HG03097 (cell line): Measurements from ENCODE around the gene CARD8.
"Not testable (repeated sequence)": the region's sequence is repeated elsewhere in the genome, so short reads cannot be mapped to it uniquely, and the experiment has no call there.

Source experiments
- ATAC-seq: cut with Tn5 transposase; IDR thresholded peaks from one replicate; pipeline ENCODE4 v1.9.1; 2021; ENCODE audit not compliant: unreplicated experiment, low FRiP score

Gene CARD8, protein sequence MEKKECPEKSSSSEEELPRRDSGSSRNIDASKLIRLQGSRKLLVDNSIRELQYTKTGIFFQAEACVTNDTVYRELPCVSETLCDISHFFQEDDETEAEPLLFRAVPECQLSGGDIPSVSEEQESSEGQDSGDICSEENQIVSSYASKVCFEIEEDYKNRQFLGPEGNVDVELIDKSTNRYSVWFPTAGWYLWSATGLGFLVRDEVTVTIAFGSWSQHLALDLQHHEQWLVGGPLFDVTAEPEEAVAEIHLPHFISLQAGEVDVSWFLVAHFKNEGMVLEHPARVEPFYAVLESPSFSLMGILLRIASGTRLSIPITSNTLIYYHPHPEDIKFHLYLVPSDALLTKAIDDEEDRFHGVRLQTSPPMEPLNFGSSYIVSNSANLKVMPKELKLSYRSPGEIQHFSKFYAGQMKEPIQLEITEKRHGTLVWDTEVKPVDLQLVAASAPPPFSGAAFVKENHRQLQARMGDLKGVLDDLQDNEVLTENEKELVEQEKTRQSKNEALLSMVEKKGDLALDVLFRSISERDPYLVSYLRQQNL

DNA sequence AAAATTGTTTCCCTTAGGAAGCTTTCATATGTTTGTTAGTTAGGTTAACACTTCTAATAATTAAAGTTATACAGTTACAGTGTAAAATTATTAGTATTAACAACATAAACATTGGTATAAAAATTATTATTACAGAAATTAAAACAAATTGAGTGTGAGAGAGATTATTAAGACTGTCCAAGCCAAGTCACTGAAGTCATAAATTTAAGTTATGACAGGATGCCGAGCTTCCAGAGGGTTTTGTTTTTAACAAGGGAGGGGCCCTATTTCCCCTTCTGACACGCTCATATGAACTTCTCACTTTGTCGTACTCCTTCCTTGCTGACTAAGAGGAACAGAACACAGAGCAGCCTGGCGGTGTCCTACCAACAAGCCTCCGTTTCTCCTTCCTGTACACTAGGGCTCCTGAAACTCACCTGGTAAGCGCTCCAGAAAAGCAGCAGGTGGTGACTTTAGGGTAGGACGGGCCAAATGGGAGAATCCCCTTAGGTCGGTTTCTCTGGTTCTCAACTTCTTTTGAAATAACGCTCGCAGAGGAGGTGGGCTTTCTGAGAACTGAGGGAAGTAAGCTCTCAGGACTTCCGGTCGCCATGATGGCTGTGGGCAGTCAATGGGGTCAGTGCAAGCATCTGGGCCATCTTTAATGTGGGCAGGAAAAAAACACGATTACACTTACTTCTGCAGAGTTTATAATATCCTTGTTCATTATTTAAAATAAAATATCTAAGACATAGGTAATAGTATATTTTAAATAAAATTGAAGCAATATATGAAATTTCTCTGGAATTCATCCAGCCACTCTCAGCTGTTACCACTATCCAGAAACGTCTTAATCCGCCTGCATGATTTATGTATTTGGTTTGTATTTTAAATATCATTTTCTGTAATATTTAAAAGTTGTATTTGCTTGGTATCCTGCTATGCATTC, at the start of gene CARD8:
Gene CARD8, minus strand, starts transcription at position 537 of the 928 bp plus-strand sequence. CDS start 14,892 bp downstream, outside the sequence.
- peak; percentile 59 for ATAC-seq

DNA sequence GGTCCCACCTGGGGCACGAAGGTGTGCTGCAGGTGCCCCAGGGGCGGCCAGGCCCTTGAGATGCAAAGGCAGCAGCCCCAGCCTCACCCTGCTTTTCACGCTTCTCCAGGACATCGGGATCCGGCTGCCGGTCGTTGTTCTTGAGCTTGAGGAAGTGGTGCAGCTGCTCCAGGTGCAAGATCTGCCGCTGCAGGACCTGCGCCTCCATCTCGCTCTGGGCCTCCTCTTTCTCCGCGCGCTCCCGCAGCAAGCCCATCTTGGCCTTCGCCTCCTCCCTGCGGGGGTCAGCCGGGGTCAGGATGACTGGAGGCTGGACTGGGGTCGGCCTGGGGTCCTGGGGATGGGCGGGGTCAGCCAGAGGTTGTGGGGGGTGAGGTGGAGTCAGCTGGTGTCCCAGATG, 48.2 kb upstream of the CARD8 start:
- no peak for ATAC-seq

DNA sequence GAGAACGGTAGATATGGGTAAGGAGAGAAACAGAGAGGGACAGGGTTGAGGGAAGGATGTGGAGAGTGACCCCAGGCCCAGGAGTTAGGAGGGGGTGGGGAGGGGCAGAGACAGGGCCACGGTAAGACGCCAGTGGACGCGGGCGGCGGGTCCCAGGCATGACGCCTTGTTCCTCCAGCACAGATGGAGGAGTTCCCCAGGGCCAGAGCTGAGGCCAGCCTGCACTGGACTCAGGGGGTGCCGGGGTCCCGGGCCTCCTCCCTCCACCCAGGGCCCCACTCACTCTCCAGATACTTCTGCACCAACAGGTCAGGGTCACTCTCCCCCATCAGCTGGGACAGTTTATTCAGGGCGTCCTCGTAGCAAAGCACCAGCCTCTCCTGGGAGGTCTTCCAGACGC, 47.7 kb upstream of the CARD8 start:
- ATAC-seq: no peak

DNA sequence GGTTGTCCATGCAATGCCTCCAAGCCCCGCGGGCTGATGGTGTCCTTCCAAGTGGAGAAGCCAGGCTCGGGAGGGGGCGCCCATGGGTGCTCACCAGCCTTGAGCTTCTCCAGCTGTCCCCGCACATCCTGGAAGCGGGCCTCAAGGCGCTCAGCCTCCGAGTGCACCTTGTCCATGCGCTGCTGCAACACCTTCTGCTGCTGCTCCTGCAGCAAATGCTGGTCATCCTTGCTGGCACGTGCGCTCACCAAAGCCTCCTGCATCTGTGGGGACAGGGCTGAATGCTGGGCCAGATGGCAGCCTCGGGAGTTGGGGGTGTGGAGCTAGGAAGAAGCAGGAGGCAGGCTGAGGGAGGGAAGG, 46.9 kb upstream of the CARD8 start:
- no peak for ATAC-seq

DNA sequence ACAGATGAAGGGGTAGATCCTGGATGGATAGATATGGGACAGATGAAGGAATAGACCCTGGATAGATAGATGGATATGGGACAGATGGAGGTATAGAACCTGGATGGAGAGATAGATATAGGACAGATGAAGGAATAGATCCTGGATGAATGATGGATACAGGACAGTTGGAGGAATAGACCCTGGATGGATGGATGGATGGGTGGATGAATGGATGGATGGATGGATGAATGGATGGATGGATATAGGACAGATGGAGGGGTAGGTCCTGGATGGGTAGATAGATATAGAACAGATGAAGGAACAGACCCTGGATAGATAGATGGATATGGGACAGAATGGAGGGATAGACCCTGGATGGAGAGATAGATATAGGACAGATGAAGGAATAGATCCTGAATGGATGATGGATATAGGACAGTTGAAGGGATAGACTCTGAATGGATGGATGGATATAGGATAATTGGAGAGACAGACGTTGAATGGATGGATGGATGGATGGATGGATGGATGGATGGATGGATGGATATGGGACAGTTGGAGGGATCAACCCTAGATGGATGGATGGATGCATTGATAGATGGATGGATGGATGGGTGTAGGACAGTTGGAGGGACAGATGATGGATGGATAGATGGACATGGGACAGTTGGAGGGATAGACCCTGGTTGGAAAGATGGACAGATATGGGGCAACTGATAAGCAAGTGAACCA, 46.3 kb upstream of the CARD8 start:
- no peak for ATAC-seq

DNA sequence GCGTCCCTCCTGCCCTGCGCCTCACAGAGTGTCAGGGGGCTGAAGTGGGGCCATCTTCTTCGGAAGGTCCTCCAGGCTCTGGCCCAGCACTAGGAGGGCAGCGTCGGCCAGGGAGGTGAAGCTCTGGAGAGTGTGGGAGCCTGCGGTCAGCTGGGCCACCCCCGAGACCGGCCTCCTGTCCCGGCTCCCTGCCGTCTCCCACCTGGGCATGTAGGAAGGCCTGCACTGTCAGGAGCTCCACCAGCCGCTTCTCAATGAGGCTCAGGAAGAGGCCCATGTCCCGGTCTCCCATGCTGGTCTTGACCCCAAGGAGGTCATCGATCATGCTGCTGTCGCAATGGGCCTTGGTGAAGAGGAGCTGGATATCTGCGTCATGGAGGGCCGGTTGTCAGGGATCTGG, 42.3 kb upstream of the CARD8 start:
- ATAC-seq: no peak

DNA sequence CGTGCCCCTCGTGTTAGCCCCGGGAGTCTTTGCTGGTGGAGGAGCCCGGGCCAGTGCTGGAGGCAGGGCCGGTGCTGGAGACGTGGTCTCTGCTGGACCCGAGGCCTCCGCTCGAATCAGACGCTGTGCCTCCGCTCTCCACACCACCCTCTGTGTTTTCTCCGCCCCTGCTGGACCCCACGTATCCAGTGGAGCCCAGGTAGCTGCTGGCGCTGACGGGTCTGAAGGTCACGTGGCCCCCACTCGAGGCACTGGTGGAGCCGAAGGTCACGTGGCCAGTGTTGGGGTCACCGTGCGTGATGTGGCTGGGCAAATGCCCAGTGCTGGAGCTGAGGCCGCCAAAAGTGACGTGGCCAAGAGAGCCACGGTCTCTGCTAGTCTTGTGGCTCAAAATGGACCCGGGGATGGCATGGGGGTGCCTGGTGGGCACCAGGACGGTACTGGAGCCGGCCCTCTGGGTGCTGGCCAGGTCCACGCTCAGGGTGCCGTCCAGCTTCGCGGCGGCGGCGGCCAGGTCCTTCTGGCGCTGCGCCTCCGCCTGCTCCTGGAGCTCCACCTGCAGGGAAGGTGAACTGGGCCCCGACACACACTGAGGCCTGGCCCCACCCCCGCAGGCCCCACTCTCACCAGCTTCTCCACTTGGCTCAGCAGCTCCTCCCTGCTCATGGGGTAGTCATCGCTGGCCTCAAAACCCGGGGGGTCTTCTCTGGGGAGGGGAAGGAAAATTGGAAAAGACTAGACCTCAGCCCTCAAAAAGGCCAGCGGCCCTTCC, 41.4 kb upstream of the CARD8 start:
- ATAC-seq: no peak

DNA sequence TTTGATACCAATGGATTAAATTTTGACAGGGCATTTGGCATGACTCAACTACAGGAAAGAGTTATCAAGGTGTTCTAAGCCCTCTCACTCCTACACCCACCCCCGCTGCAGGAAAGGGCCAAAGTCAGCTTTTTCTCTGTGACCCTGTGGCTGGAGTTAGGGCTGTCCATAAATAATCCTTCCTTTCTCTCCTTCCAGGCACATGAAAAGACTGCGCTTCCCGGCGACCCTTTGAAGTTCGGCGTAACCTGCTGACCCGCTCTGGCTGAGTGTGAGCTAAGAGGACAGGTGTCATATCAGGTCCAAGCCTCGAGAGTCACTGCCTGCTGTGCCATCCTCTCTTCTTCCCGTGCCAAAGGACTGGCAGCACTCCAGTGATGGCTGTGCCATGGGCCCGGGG, 39.7 kb upstream of the CARD8 start:
- no peak for ATAC-seq

DNA sequence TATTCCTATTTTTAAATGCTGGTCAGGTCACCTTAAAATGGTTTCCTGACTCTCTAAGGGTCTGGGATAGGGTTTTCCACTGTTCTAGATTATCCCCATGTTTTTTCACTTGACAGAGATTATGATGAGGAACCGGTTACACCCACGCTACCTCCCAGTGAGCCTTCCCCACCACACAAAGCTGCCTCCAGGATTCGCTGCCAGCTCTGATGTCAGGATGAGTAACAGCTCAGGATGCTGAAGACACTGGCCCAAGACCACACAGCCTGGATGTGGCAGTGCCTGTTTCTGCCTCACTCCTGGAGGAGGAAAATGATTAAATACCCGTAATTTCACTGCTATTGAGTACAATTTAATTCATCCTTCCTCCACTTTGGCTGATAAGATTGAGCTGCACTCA, 37.1 kb upstream of the CARD8 start:
- ATAC-seq: no peak

DNA sequence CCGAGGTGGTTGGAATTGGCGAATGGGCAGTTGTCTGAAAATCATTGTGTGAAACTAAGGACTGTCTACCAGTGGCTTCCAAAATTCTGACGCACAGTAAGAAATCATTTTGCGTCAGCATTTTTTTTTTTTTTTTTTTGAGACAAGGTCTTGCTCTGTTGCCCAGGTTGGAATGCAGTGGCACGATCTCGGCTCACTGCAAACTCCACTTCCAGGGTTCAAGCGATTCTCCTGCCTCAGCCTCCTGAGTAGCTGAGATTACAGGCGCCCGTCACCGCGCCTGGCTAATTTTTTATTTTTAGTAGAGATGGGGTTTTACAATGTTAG, 35.7 kb upstream of the CARD8 start:
- not testable (repeated sequence) for ATAC-seq

DNA sequence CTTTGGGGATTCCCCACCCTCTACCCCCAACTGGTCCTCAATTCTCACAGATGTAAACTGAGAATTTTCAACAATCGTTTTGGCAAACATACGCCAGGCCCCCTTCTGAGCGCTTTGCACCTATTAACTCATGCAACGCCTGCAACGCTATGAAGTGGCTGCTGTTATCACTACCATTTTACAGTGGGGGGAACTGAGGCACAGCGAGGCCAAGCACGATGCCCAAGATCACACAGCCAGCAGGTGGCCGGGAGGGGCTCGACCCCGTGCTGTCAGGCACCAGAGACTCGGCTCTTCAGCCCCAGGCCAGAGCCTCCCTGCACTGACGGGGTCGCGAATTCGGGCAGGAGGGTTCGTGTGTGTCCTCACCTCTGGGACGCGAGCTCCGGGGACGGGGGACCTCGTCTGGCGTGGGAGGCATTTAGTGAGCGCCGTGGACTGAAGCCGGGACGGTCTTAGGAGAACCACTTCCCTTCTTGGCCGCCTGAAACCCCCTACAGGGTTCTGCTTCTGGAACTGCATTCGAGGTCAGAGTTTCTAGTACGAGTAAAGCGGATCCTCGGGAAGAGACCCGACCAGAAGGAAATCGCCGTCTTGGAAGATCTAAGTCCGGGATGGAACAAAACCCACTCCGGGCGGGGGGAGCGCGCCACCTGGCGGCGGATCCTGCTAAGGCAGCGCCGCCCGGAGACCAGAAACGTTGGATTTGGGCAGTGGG, 35.2 kb upstream of the CARD8 start:
- ATAC-seq: no peak

DNA sequence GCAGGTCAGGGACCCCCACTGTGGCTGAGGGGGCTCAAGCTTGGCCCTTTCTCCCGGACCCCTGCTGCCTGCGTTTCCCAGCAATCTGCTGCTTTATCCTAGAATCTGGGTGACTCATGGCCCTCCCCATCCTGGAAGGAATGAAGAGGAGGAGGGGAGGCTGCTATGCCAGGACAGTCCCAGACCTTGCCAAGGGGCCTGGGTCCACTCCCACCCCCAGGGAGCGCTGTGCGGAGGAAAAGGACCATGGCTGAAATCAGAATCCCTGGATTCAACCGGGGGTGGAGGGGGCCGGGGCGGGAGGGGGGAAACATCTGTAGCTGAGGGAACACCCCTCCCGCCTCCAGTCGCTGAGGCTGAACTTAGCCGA, 34.7 kb upstream of the CARD8 start:
- ATAC-seq: no peak

DNA sequence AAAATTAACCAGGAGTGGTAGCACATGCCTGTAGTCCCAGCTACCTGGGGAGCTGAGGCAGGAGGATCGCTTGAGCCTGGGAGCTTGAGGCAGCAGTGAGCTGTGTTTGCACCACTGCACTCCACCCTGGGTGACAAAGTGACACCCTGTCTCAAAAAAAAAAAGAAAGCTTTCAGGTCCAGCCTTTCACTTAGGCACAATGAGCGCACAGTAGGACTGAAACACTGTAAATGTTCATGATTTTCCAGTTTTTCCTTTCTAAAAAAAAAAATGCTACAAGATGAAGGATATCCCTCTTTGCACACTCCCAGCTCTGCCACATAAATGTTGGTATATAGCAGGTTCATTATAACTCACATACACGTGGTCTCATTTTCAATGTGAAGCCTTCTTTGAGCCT, 32.0 kb upstream of the CARD8 start:
- no peak for ATAC-seq

DNA sequence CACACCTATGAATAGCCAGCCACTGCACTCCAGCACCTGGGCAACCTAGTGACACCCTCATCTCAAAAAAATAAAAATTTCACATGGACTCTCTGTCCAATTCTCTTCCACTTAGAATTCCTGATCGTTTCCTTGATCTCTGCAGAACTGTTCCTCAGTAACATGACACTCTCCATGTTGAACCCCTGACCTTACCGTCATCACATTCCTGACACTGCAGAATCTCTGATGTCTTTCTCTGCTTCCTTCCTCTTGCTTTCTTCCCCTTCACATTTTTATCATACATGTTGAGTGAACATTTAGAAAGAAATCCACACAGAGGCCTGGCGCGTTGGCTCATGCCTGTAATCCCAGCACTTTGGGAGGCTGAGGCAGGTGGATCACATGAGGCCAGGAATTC, 29.2 kb upstream of the CARD8 start:
- no peak for ATAC-seq

DNA sequence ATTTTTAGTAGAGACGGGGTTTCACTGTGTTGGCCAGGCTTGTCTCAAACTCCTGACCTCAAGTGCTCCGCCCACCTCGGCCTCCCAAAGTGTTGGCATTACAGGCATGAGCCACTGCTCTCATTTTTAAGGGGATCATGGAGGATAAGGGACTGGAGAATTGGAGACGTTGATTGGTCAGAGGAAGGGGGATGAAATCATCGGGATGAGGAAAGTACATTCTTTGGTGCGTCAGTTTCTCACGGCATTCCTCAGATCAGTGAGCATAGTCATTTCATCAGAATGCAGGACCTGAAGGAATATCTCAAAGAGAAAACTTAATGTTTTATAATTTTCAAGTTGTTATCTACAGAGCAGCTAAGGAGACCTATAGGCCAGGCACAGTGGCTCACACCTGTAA, 28.2 kb upstream of the CARD8 start:
- ATAC-seq: no peak

DNA sequence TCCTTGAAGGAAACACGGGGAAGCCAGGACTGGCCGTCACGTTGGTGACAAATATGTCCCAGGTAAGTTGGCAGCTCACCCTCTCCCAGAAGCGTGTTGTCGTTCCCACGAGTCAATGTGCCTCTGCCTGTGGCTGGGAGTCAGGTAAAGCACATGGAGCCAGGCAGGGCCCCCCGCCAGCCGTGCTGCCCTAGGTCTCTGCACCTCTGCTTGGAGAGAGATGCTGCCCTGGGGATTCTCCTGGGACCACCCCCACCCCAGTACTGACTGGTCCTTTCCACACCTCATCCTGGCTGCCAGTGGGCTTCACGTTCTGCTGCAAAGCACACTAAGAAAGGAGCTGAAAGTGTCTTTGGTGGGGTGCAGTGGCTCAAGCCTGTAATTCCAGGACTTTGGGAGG, 24.0 kb upstream of the CARD8 start:
- no peak for ATAC-seq

DNA sequence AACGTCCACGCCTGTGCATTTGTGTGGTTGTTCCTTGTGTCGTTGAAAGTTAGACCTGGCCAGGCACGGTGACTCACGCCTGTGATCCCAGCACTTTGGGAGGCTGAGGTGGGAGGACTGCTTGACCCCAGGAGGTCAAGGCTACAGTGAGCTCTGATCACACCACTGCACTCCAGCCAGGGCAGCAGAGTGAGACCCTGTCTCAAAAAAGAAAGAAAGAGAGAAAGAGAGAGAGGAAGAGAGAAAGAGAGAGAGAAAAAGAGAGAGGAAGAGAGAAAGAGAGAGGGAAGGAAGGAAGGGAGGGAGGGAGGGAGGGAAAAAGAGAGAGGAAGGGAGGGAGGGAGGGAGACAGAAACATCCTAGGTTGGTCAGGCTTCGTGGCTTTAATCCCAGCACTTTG, 19.2 kb upstream of the CARD8 start:
- ATAC-seq: no peak

DNA sequence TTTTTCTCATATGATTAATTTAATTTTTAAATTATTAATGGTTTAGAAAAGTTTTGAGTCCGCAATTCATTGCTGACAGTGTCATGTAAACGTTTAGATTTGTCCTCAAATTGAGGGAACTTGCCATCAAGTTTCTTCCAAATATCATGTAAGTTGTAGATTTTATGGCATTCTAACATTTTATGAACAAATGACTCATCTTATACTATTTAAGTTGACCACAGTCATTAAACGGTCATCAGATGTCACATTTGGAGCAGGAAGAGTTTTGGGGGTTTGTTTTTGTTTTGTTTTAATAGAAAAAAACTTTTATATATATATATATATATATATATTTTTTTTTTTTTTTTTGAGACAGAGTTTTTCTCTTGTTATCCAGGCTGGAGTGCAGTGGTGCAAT, 18.5 kb upstream of the CARD8 start:
- ATAC-seq: no peak

DNA sequence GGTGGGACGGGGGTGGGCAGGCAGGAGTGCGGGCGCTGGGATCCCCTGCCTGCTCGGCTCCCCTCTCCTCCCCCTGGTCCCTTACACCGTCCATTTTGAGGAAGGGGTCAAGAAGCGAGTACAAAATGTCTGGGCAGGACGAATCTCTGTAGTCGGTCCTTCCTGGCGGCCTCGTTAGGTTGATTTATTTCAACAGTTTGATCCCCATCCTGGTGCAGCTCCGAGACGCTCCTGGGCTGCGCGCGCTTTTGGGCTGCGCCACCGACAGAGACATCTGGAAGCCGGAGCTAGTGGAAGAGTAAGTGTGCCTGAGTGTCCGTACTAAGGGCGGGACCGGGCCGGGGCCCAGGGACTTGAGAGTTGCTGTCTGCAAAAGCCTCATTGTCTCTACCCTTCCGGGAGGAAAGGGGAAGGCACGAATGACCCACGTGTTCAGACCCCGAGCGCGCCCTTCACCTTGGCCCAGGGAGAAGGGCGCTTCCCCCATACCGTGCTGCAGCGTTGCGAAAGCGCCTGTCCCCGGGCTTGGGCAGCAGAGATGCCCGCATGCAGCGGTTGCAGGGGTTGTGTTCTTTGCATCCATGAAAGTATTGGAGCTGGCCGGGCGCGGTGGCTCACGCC, 15.9 kb upstream of the CARD8 start:
- ATAC-seq: no peak
